K562 (cell line): ENCODE data around the gene CHCHD10. TPM values are rescaled to one million over a fixed set of nuclear protein-coding genes. Genes with fewer than 3 reads are reported as not detected.

Source experiments
- ATAC-seq: fragments of 200-7000 bp; cut with Tn5 transposase; 3 replicates; pipeline ENCODE4 v1.9.1; 2020; ENCODE audit warnings: moderate library complexity
- BruUV-seq: library from RNA; stranded (reverse); fragments of 400-500 nt; replicated peaks from 2 replicates; lab custom pipeline; 2021; lab: Mats Ljungman, UMichigan
- CTCF ChIA-PET: fragments of 300-600 bp; formaldehyde crosslinking; extraction: SDS; loops from one replicate; lab custom pipeline; 2021; ENCODE audit warnings: low intra/inter-chr PET ratio; lab: Yijun Ruan, JAX
- POLR2A ChIA-PET: fragments of 300-600, 350-650 bp; sonication (Branson Sonifier 250); formaldehyde crosslinking; extraction: SDS; loops from one replicate; lab custom pipeline; 2021; ENCODE audit warnings: antibody characterized with exemption, inconsistent platforms; lab: Yijun Ruan, JAX
- DNase-seq, 4 experiments: peaks; one replicate each; pipeline versions ENCODE4 v3.0.0 to v3.0.0-alpha.2; 2011 to 2018; ENCODE audit warnings: low spot score in 3 of 4, mixed read lengths in 3 of 4; ENCODE audit errors: extremely low read depth in 1 of 4
- FAIRE-seq: peaks from 2 replicates; lab custom pipeline; 2011; peaks lifted over from hg19 to GRCh38; lab: Jason Lieb, UNC
- H2AFZ ChIP-seq: 2 replicates; pipeline ENCODE4 v1.6.0; 2011; ENCODE audit warnings: low read depth, low read length, control low read depth, inconsistent platforms
- H3K27ac ChIP-seq: fragments of 200-600 bp; 3 replicates; pipeline ENCODE4 v1.8.0; 2011; ENCODE audit warnings: low read depth, mild to moderate bottlenecking, control low read depth, inconsistent platforms, low read length, moderate library complexity, mixed read lengths; ENCODE audit errors: extremely low read depth
- H3K27me3 ChIP-seq, 2 experiments: fragments of 300-600 bp in 1 of 2; 2 replicates in 1 of 2; 3 replicates in 1 of 2; pipeline versions ENCODE4 v1.6.0 to v1.8.0; 2011; ENCODE audit warnings: inconsistent platforms in 2 of 2, low read length in 2 of 2, mild to moderate bottlenecking in 1 of 2, mixed read lengths in 1 of 2, moderate library complexity in 1 of 2; ENCODE audit not compliant: control insufficient read depth in 2 of 2, insufficient read depth in 2 of 2
- H3K36me3 ChIP-seq: fragments of 300-600 bp; 3 replicates; pipeline ENCODE4 v1.8.0; 2011; ENCODE audit warnings: mild to moderate bottlenecking, low read length, inconsistent platforms; ENCODE audit not compliant: control insufficient read depth, insufficient read depth
- H3K4me1 ChIP-seq, 2 experiments: fragments of 200-600 bp in 1 of 2; replicated peaks in 1 of 2; 2 replicates in 1 of 2; 3 replicates in 1 of 2; pipeline versions ENCODE4 v1.5.1 to v1.8.0; 2011; ENCODE audit warnings: inconsistent platforms in 2 of 2, low read length in 2 of 2, mild to moderate bottlenecking in 1 of 2, mixed read lengths in 1 of 2, moderate library complexity in 1 of 2; ENCODE audit not compliant: control insufficient read depth in 2 of 2, insufficient read depth in 2 of 2
- H3K4me2 ChIP-seq: 2 replicates; pipeline ENCODE4 v1.6.1; 2011; ENCODE audit warnings: low read length, control low read depth, inconsistent platforms, mixed read lengths; ENCODE audit not compliant: insufficient read depth
- H3K4me3 ChIP-seq: fragments of 200-600 bp; sonication (generic), shearing (Covaris generic); 2 replicates; pipeline ENCODE4 v1.5.1; 2016; ENCODE audit warnings: control low read depth, inconsistent platforms
- H3K79me2 ChIP-seq: fragments of 200-600 bp; 3 replicates; pipeline ENCODE4 v1.8.0; 2011; ENCODE audit warnings: low read length, inconsistent platforms; ENCODE audit not compliant: control insufficient read depth, insufficient read depth
- H3K9ac ChIP-seq, 2 experiments: 2 replicates each; pipeline versions ENCODE4 v1.6.0 to v1.6.1; 2011; ENCODE audit warnings: low read depth in 2 of 2, low read length in 2 of 2, control low read depth in 1 of 2, inconsistent platforms in 1 of 2, mild to moderate bottlenecking in 1 of 2, mixed read lengths in 1 of 2; ENCODE audit not compliant: insufficient read depth in 1 of 2
- H3K9me1 ChIP-seq: one replicate; pipeline ENCODE4 v1.6.0; 2011; ENCODE audit warnings: inconsistent platforms, mild to moderate bottlenecking, low read length, moderate library complexity; ENCODE audit not compliant: control insufficient read depth, insufficient read depth
- H3K9me3 ChIP-seq: replicated peaks from 2 replicates; pipeline ENCODE4 v1.5.1; 2011; ENCODE audit warnings: low read depth, low read length, inconsistent platforms; ENCODE audit not compliant: control insufficient read depth, insufficient read depth
- H4K20me1 ChIP-seq: replicated peaks from 2 replicates; pipeline ENCODE4 v1.6.1; 2011; ENCODE audit warnings: low read length, inconsistent platforms, mixed read lengths; ENCODE audit not compliant: control insufficient read depth, insufficient read depth
- CC2D1A ChIP-seq: fragments of 450-650 bp; IDR thresholded peaks from 2 replicates; pipeline ENCODE4 v1.6.1; 2017; ENCODE audit warnings: mild to moderate bottlenecking
- CLOCK ChIP-seq: fragments of 250-450 bp; sonication (Bioruptor Pico); IDR thresholded peaks from 2 replicates; pipeline ENCODE4 v1.4.0; 2020; ENCODE audit warnings: mild to moderate bottlenecking, moderate library complexity, borderline replicate concordance
- CREB1 ChIP-seq, 2 experiments: sonication (generic) in 1 of 2; formaldehyde crosslinking in 1 of 2; IDR thresholded peaks; 2 replicates each; pipeline versions ENCODE4 v1.6.1 to v1.8.0; 2012 to 2022; ENCODE audit warnings: inconsistent platforms in 1 of 2, mild to moderate bottlenecking in 1 of 2, missing genetic modification reagents in 1 of 2, moderate library complexity in 1 of 2
- ETV1 ChIP-seq: fragments of 450-650 bp; conservative IDR thresholded peaks from 2 replicates; pipeline ENCODE4 v1.6.1; 2016; ENCODE audit warnings: missing genetic modification characterization, control low read depth, low read depth, missing compliant biosample characterization
- GABPB1 ChIP-seq: sonication (generic); formaldehyde crosslinking; IDR thresholded peaks from 2 replicates; pipeline ENCODE4 v1.8.0; 2022; ENCODE audit warnings: mild to moderate bottlenecking, missing genetic modification reagents
- GABPB2 ChIP-seq: fragments of 250-450 bp; sonication (Bioruptor Pico); conservative IDR thresholded peaks from 2 replicates; pipeline ENCODE4 v1.5.1; 2021; ENCODE audit warnings: mild to moderate bottlenecking
- JUNB ChIP-seq: fragments of 450-650 bp; formaldehyde crosslinking; conservative IDR thresholded peaks from 2 replicates; pipeline ENCODE4 v1.4.0; 2020; ENCODE audit warnings: mild to moderate bottlenecking
- LEF1 ChIP-seq: fragments of 450-650 bp; IDR thresholded peaks from 2 replicates; pipeline ENCODE4 v1.6.1; 2016; ENCODE audit warnings: mild to moderate bottlenecking
- MLX ChIP-seq, 2 experiments: fragments of 450-650 bp in 1 of 2; sonication (generic) in 1 of 2; formaldehyde crosslinking; conservative IDR thresholded peaks; 2 replicates each; pipeline versions ENCODE4 v1.4.0 to v1.8.1; 2020 to 2022; ENCODE audit warnings: mild to moderate bottlenecking in 1 of 2, missing genetic modification reagents in 1 of 2
- RFX5 ChIP-seq: IDR thresholded peaks from 2 replicates; pipeline ENCODE4 v1.6.1; 2011; ENCODE audit warnings: low read depth, mild to moderate bottlenecking, improper control_type of control experiment, low read length
- SMARCB1 ChIP-seq: IDR thresholded peaks from 2 replicates; pipeline ENCODE4 v1.6.1; 2011; ENCODE audit warnings: improper control_type of control experiment, low read depth; ENCODE audit not compliant: insufficient read length
- SRSF9 ChIP-seq: fragments of 200-400 bp; formaldehyde crosslinking; IDR thresholded peaks from 2 replicates; pipeline ENCODE4 v1.6.1; 2017; ENCODE audit warnings: low read depth, low read length, borderline replicate concordance
- XRCC4 ChIP-seq: IDR thresholded peaks from one replicate; pipeline ENCODE4 v1.6.1; 2011; ENCODE audit not compliant: insufficient read depth, insufficient read length; ENCODE audit errors: extremely low read depth
- ZBTB34 ChIP-seq: fragments of 250-450 bp; sonication (Bioruptor Pico); IDR thresholded peaks from 2 replicates; pipeline ENCODE4 v1.8.0; 2021; ENCODE audit warnings: mild to moderate bottlenecking, moderate library complexity
- WGBS: fragments of 100-300 bp; shearing (Covaris generic); methylation state at CpG from one replicate; pipeline ENCODE4 v1.1.6; 2016; ENCODE audit warnings: low coverage, mixed read lengths; ENCODE audit not compliant: insufficient coverage; ENCODE audit errors: missing lambda C conversion rate; 5-methylcytosine and 5-hydroxymethylcytosine counted together
- in situ Hi-C: fragments of 300-500 bp; cut with MboI; formaldehyde crosslinking; loops from 4 replicates; pipeline ENCODE4 v1.15.0; 2018; ENCODE audit warnings: inconsistent platforms, mixed read lengths
- intact Hi-C: fragments of 100-400 bp; cut with micrococcal nuclease; formaldehyde crosslinking; loops from 2 replicates; pipeline ENCODE4 v1.14.2; 2022
- polyA plus RNA-seq, 8 experiments: library from polyadenylated mRNA; depleted of rRNA in 4 of 8; stranded (reverse) in 5 of 8; unstranded in 3 of 8; fragments of >200 nt; fragmentation: Nextera tagmentation in 2 of 8; fragmentation: Illumina TruSeq in 1 of 8; extraction: Ambion mirVana in 2 of 8; extraction: Trizol in 1 of 8; gene quantifications; 2 replicates each; pipeline versions ENCODE4 v1.2.1 to v1.2.3, GENCODE V29; 2011 to 2014; ENCODE audit warnings: inconsistent platforms in 1 of 8, missing spikeins in 1 of 8
- total RNA-seq, 7 experiments: library from RNA; depleted of rRNA in 6 of 7; stranded (reverse); fragments of >200 nt in 6 of 7; fragmentation: Illumina TruSeq in 2 of 7; extraction: Trizol in 2 of 7; gene quantifications; 2 replicates each; pipeline versions ENCODE4 v1.2.1 to v1.2.3, GENCODE V29; 2011 to 2021; ENCODE audit warnings: low replicate concordance in 1 of 7

CHCHD10 gene
- total and polyA plus RNA-seq, 9 of the 15 experiments (the other 6 are each of a cell fraction or from before 2014, with no cell fraction given): 15.2 to 292 (median 102) TPM

GRCh38 chr22:23780146-23780748 is 12.5 kb upstream of the CHCHD10 start (continued):
- TF ChIP-seq ZBTB34 (CRISPR knock-in tag) (no peak), CC2D1A (no peak), SRSF9 (no peak), CLOCK (CRISPR knock-in tag) (no peak)

- Histone ChIP-seq H3K9me1 (no peaks in the 10 kb centered on the region), H3K9me3 (no peaks in the 10 kb centered on the region), H3K4me3 (no peak overlapping the region), H3K9ac (no peak overlapping the region), H3K36me3 (no peaks in the 10 kb centered on the region), H4K20me1 (no peaks in the 10 kb centered on the region), H3K79me2 (no peaks in the 10 kb centered on the region), H3K4me2 (no peak overlapping the region), H3K27ac (no peak overlapping the region), H2AFZ (no peak overlapping the region), H3K27me3 (no peaks in the 10 kb centered on the region), H3K4me1 (peaks cover 0 to 22% of the 10 kb centered on the region in 2 experiments; a peak in 2 of 5 replicates)
- TF ChIP-seq GABPB1 (no peak), RFX5 (no peak), MLX (CRISPR knock-in tag; conservative IDR thresholded peaks at IDR 0.05) (no peak), SMARCB1 (no peak), ETV1 (no peak), LEF1 (no peak), XRCC4 (no peak), CREB1 (IDR thresholded peaks at IDR 0.05) (no peak), CREB1 (CRISPR knock-in tag; IDR thresholded peaks at IDR 0.05) (no peak), GABPB2 (CRISPR knock-in tag) (no peak), JUNB (CRISPR knock-in tag) (no peak)
- ATAC-seq: no peak
- no peak for DNase-seq
- ChIA-PET CTCF (no interaction called here), POLR2A (interaction anchor here (0.6 to 1.1 kb wide), 2 partner anchors 16 to 589 kb away, joined by 3 to 4 read pairs; no protein-coding TSS in a partner anchor)
- intact Hi-C loops (no loop called here), in situ Hi-C loops (no loop called here)
- FAIRE-seq: no peak
- no TSS peak for BruUV-seq
- WGBS: 21% methylated on average over 4 of the region's 5 CpGs
Measured at GRCh38 chr22:23779731-23780130, 12.0 kb upstream of the CHCHD10 start.
